Measurements from ENCODE around the gene PARN.

The PARN gene

GRCh38 chr16:14613991-14614390 is 16.1 kb downstream of the PARN start:
- TF ChIP-seq CTCF (conservative IDR thresholded peaks at IDR 0.05; ENCODE audit: low read length): no peak
- no peak for DNase-seq (ENCODE audit: low read depth)

GRCh38 chr16:14611660-14612059 is 18.4 kb downstream of the PARN start:
- no peak for DNase-seq (ENCODE audit: low read depth)
- TF ChIP-seq CTCF (conservative IDR thresholded peaks at IDR 0.05; ENCODE audit: low read length): no peak
- H3K4me3 ChIP-seq (ENCODE audit: low read length): no peak overlapping the region

More at GRCh38 chr16:14613991-14614390, 16.1 kb downstream of the PARN start:
- H3K4me3 ChIP-seq (ENCODE audit: low read length): no peak overlapping the region

- DNase-seq (ENCODE audit: low read depth): no peak
- H3K4me3 ChIP-seq (ENCODE audit: low read length): no peak overlapping the region
- no peak for TF ChIP-seq CTCF (conservative IDR thresholded peaks at IDR 0.05; ENCODE audit: low read length)
Observed at GRCh38 chr16:14609716-14610115, 20.3 kb downstream of the PARN start.

GRCh38 chr16:14608604-14609003 is 21.5 kb downstream of the PARN start:
- no peak overlapping the region for H3K4me3 ChIP-seq (ENCODE audit: low read length)
- no peak for DNase-seq (ENCODE audit: low read depth)
- no peak for TF ChIP-seq CTCF (conservative IDR thresholded peaks at IDR 0.05; ENCODE audit: low read length)

GRCh38 chr16:14608111-14608566 is 21.9 kb downstream of the PARN start:
- no peak for TF ChIP-seq CTCF (conservative IDR thresholded peaks at IDR 0.05; ENCODE audit: low read length)
- no peak for DNase-seq (ENCODE audit: low read depth)
- no peak overlapping the region for H3K4me3 ChIP-seq (ENCODE audit: low read length)

GRCh38 chr16:14606102-14606501 is 24.0 kb downstream of the PARN start:
- DNase-seq (ENCODE audit: low read depth): no peak
- no peak for TF ChIP-seq CTCF (conservative IDR thresholded peaks at IDR 0.05; ENCODE audit: low read length)
- H3K4me3 ChIP-seq (ENCODE audit: low read length): no peak overlapping the region

GRCh38 chr16:14602443-14602963 is 27.6 kb downstream of the PARN start:
- no peak for DNase-seq (ENCODE audit: low read depth)
- no peak overlapping the region for H3K4me3 ChIP-seq (ENCODE audit: low read length)
- TF ChIP-seq CTCF (conservative IDR thresholded peaks at IDR 0.05; ENCODE audit: low read length): no peak

Data from AG10803 (cell line).